Measurements from ENCODE around the gene SLC4A5. TPM values are rescaled to one million over a fixed set of nuclear protein-coding genes. Genes with fewer than 3 reads are reported as not detected.

SLC4A5 gene
- total RNA-seq, 6 donors from 2014 or later, result 3.2 to 47.1 (median 11.0) TPM

DNA sequence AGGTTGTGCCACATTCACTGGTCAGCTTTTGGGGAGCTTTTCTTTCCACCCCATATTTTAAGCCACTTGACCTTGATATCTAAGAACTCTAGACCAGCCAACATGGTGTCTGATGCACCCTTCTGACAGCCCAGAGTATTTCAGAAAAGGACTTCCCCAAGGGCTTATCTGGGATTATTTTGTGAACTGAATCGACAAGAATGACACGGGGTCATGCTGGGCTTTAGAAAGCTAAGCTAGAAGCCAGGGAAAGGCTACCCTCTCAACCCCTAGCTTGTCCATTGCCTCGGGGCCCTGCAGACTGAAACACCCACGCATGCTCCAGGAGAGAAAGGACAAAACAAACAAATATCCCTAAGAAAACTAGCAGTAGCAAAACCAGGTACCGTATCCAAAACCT, 16.0 kb downstream of the SLC4A5 start:
- Histone ChIP-seq H3K27ac (no peak overlapping the region), H3K4me1 (peaks cover 0 to 7% (median 3%) of the 10 kb centered on the region in 4 donors), H3K27me3 (no peaks in the 10 kb centered on the region), H3K9me3 (no peaks in the 10 kb centered on the region), H3K36me3 (peaks cover 0 to 17% (median 4%) of the 10 kb centered on the region in 4 donors), H3K4me3 (no peak overlapping the region)
- ATAC-seq (ENCODE audit: low FRiP score in 2 of 2), result no peak
- DNase-seq, result no peak
- 77 to 92% methylated on average over 5 of the region's 5 CpGs for WGBS, 2 donors
- TF ChIP-seq, protein P1, sequence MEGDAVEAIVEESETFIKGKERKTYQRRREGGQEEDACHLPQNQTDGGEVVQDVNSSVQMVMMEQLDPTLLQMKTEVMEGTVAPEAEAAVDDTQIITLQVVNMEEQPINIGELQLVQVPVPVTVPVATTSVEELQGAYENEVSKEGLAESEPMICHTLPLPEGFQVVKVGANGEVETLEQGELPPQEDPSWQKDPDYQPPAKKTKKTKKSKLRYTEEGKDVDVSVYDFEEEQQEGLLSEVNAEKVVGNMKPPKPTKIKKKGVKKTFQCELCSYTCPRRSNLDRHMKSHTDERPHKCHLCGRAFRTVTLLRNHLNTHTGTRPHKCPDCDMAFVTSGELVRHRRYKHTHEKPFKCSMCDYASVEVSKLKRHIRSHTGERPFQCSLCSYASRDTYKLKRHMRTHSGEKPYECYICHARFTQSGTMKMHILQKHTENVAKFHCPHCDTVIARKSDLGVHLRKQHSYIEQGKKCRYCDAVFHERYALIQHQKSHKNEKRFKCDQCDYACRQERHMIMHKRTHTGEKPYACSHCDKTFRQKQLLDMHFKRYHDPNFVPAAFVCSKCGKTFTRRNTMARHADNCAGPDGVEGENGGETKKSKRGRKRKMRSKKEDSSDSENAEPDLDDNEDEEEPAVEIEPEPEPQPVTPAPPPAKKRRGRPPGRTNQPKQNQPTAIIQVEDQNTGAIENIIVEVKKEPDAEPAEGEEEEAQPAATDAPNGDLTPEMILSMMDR (IDR thresholded peaks at IDR 0.05), result no peak
- no peak for TF ChIP-seq EP300 (IDR thresholded peaks at IDR 0.05)
- no peak for TF ChIP-seq POLR2AphosphoS5 (IDR thresholded peaks at IDR 0.05)
- TF ChIP-seq POLR2A (IDR thresholded peaks at IDR 0.05), result no peak

DNA sequence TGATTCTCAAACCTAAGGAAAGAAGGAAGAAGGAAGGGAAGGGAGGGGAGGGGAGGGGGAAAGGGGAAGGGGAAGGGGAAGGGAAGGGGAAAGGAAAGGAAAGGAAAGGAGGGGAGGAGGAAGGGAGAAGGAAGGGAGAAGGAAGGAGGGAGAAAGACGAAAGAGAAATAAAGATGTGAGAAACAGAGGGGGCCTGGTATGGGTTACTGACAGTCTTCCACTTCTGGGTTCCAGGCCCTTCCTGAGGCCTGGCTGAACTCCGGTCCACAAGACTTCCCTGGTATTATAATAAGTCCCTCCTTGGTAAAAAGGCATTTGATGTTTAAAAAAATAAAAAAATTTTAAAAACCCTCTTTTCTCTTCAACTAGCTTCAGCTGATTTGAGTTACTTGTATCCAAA, 17.4 kb downstream of the SLC4A5 start:
- H3K27me3 ChIP-seq, result no peaks in the 10 kb centered on the region
- H3K36me3 ChIP-seq, result peaks cover 0 to 6% (median 0%) of the 10 kb centered on the region in 4 donors
- TF ChIP-seq POLR2A (IDR thresholded peaks at IDR 0.05) (no peak), POLR2AphosphoS5 (IDR thresholded peaks at IDR 0.05) (no peak), EP300 (IDR thresholded peaks at IDR 0.05) (no peak)
- TF ChIP-seq, protein P1 (IDR thresholded peaks at IDR 0.05), result no peak
- H3K4me1 ChIP-seq, result peaks cover 0 to 7% (median 3%) of the 10 kb centered on the region in 4 donors
- no peak overlapping the region for H3K4me3 ChIP-seq
- no peaks in the 10 kb centered on the region for H3K9me3 ChIP-seq
- 89 to 90% methylated on average over 2 of the region's 2 CpGs for WGBS, 2 donors
- no peak for DNase-seq
- no peak for ATAC-seq (ENCODE audit: low FRiP score in 2 of 2)
- H3K27ac ChIP-seq, result no peak overlapping the region

DNA sequence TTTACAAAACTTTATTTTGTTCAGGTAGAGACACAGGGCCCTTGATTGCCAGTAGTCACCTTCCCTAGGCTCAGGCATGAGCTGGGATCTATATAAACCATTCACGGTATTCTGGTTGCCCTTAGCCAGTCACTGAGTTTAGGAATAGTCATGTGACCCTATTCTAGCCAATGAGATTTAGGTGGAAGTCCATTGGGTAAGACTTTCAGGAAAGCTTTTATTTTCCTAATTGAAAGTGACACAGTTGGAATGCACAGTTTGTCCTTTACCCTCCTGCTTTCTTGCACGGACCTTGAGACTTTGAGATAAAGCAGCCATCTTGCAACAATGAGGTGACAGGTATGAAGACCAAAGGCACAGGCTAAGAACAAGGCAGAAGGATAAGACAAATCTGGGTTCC, 21.5 kb downstream of the SLC4A5 start:
- Histone ChIP-seq H3K9me3 (no peaks in the 10 kb centered on the region), H3K4me3 (no peak overlapping the region), H3K4me1 (no peaks in the 10 kb centered on the region), H3K27ac (no peak overlapping the region), H3K36me3 (no peaks in the 10 kb centered on the region), H3K27me3 (no peaks in the 10 kb centered on the region)
- WGBS, 2 donors, result 89 to 90% methylated on average over 2 of the region's 2 CpGs
- no peak for DNase-seq
- TF ChIP-seq POLR2AphosphoS5 (IDR thresholded peaks at IDR 0.05) (no peak), EP300 (IDR thresholded peaks at IDR 0.05) (no peak), POLR2A (IDR thresholded peaks at IDR 0.05) (no peak)
- TF ChIP-seq, protein P1 (IDR thresholded peaks at IDR 0.05), result no peak
- ATAC-seq (ENCODE audit: low FRiP score in 2 of 2), result no peak

DNA sequence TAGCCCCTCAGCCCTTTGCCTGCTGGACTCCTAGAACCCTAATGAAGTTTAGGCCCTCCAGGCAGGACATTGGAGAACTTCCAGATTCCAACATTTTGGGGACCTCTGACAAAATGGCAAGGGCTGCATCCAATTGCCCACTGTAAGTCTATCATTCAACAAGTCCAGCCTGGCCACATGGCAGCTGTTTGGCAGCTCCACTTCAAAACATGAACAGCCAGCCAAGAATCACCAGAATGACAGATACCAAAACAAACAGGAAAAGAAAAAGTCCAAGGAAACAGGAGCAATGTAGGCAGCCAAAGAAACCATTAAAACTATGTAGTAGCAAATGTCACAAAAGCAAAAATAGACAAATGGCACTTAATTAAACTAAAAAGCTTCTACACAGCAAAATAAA, 25.5 kb downstream of the SLC4A5 start:
- no peak overlapping the region for H3K4me3 ChIP-seq
- TF ChIP-seq EP300 (IDR thresholded peaks at IDR 0.05) (no peak), POLR2AphosphoS5 (IDR thresholded peaks at IDR 0.05) (no peak), POLR2A (IDR thresholded peaks at IDR 0.05) (no peak)
- TF ChIP-seq, protein P1 (IDR thresholded peaks at IDR 0.05), result no peak
- H3K9me3 ChIP-seq, result no peaks in the 10 kb centered on the region
- H3K36me3 ChIP-seq, result no peaks in the 10 kb centered on the region
- H3K27me3 ChIP-seq, result no peaks in the 10 kb centered on the region
- DNase-seq (no peak), ATAC-seq (ENCODE audit: low FRiP score in 2 of 2) (no peak)
- H3K4me1 ChIP-seq, result peaks cover 0 to 5% (median 0%) of the 10 kb centered on the region in 4 donors
- H3K27ac ChIP-seq, result no peak overlapping the region

DNA sequence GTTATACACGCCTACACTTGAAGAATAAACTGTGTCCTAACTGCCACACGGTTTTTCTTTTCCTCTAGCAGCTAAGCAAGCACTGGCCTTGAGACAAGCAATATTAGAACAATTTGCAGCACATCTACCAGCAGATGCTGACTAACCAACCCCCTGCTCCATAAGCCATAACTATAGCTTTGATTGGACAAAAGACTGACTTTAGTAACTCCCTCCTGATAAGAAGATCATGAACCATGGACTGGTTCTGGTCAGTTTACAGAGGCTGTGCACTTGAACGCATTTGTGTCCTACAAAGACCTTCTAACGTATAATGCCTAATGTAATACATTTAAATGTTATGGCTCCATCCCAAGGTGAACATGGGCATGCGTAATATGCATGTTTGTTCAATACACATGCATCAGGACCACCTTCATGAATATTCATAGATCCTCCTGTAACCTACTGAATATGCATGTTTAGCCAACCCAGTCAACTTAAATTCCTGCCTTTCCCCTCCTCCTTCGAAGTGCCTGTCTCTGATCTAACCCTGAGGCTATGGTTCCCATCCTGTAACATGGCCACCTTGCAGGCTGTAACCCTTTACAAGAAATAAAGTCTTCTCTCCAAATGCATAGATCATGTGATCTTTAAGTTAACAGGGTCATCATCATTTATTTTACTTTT, 26.5 kb downstream of the SLC4A5 start:
- no peak for DNase-seq
- Histone ChIP-seq H3K27ac (no peak overlapping the region), H3K4me1 (peaks cover 0 to 5% (median 0%) of the 10 kb centered on the region in 4 donors), H3K27me3 (no peaks in the 10 kb centered on the region), H3K9me3 (no peaks in the 10 kb centered on the region), H3K4me3 (no peak overlapping the region), H3K36me3 (no peaks in the 10 kb centered on the region)
- WGBS, 2 donors, result 56 to 60% methylated on average over 6 of the region's 6 CpGs
- ATAC-seq (ENCODE audit: low FRiP score in 2 of 2), result no peak
- no peak for TF ChIP-seq POLR2AphosphoS5 (IDR thresholded peaks at IDR 0.05)
- TF ChIP-seq, protein P1 (IDR thresholded peaks at IDR 0.05), result no peak
- TF ChIP-seq EP300 (IDR thresholded peaks at IDR 0.05), result no peak
- TF ChIP-seq POLR2A (IDR thresholded peaks at IDR 0.05), result no peak

Measured in upper lobe of left lung (tissue), 6 donors.